C4-2B (cell line): ENCODE results near the gene CEP20.
"Not testable (repeated sequence)": the region's sequence is repeated elsewhere in the genome, so short reads cannot be mapped to it uniquely, and the experiment has no call there.

Source experiments
- H3K27ac ChIP-seq: fragments of 450-650 bp; 2 replicates; pipeline ENCODE4 v1.5.1; 2017
- CTCF ChIP-seq: fragments of 450-650 bp; conservative IDR thresholded peaks from 2 replicates; pipeline ENCODE4 v1.5.1; 2017; ENCODE audit warnings: mild to moderate bottlenecking
- ZFX ChIP-seq: fragments of 450-650 bp; IDR thresholded peaks from 2 replicates; pipeline ENCODE4 v1.6.1; 2017

The CEP20 gene

GRCh38 chr16:15888072-15888976 lies at the start of gene CEP20:
Gene CEP20, minus strand, starts transcription at chr16:15888603. Its CDS starts 18 bp downstream, at chr16:15888585.
- TF ChIP-seq ZFX (peak; percentile 84), CTCF (no peak)
- peak within 1 kb of the TSS; percentile 89 for H3K27ac ChIP-seq

GRCh38 chr16:15936809-15937208 lies 48.4 kb upstream of the CEP20 start:
- H3K27ac ChIP-seq: not testable (repeated sequence)

GRCh38 chr16:15934991-15935390 lies 46.6 kb upstream of the CEP20 start:
- TF ChIP-seq CTCF (no peak), ZFX (no peak)
- no peak overlapping the region for H3K27ac ChIP-seq

GRCh38 chr16:15933781-15934180 lies 45.4 kb upstream of the CEP20 start:
- TF ChIP-seq ZFX: no peak
- no peak for TF ChIP-seq CTCF
- H3K27ac ChIP-seq: no peak overlapping the region

- no peak overlapping the region for H3K27ac ChIP-seq
- TF ChIP-seq ZFX: no peak
- TF ChIP-seq CTCF: no peak
Measured at GRCh38 chr16:15932939-15933338, 44.5 kb upstream of the CEP20 start.

GRCh38 chr16:15928261-15929104 lies 40.1 kb upstream of the CEP20 start:
- no peak overlapping the region for H3K27ac ChIP-seq
- TF ChIP-seq CTCF (no peak), ZFX (no peak)

- no peak overlapping the region for H3K27ac ChIP-seq
- TF ChIP-seq ZFX (no peak), CTCF (no peak)
Measured at GRCh38 chr16:15925631-15926030, 37.2 kb upstream of the CEP20 start.
